Muscle of leg (tissue), 11 donors: ENCODE results near the gene CLCN4. TPM values are rescaled to one million over a fixed set of nuclear protein-coding genes. Genes with fewer than 3 reads are reported as not detected.

ENCODE experiments used
- DNase-seq: peaks from one replicate; pipeline ENCODE4 v3.0.0; 2013
- H3K27ac ChIP-seq: one replicate; pipeline ENCODE4 v1.5.1; 2013; ENCODE audit warnings: mild to moderate bottlenecking, low read length, control low read depth
- H3K27me3 ChIP-seq: one replicate; pipeline ENCODE4 v1.6.1; 2013; ENCODE audit warnings: low read length; ENCODE audit not compliant: control insufficient read depth, insufficient read depth
- H3K36me3 ChIP-seq: one replicate; pipeline ENCODE4 v1.6.1; 2013; ENCODE audit warnings: low read length; ENCODE audit not compliant: control insufficient read depth, insufficient read depth
- H3K4me1 ChIP-seq: one replicate; pipeline ENCODE4 v1.6.1; 2013; ENCODE audit warnings: low read length; ENCODE audit not compliant: control insufficient read depth, insufficient read depth
- H3K4me3 ChIP-seq: one replicate; pipeline ENCODE4 v1.5.1; 2013; ENCODE audit warnings: low read length, control low read depth
- H3K9me3 ChIP-seq: replicated peaks from 2 replicates; pipeline ENCODE4 v1.6.1; 2013; ENCODE audit warnings: low read depth, low read length; ENCODE audit not compliant: control insufficient read depth
- WGBS: methylation state at CpG from one replicate; pipeline ENCODE4 v1.1.5; 2013; ENCODE audit warnings: missing lambda C conversion rate; ENCODE audit not compliant: insufficient coverage; 5-methylcytosine and 5-hydroxymethylcytosine counted together
- polyA plus RNA-seq, 8 donors: library from polyadenylated mRNA; unstranded; fragments of 120-200 nt; gene quantifications; one replicate each; pipeline versions ENCODE4 v1.2.1 to v1.2.3, GENCODE V29; 2013; ENCODE audit warnings: inconsistent platforms in 1 of 8, low replicate concordance in 1 of 8; ENCODE audit not compliant: insufficient read length in 8 of 8, insufficient read depth in 1 of 8
- total RNA-seq: library from RNA; stranded (reverse); fragments of 120-200 nt; gene quantifications from one replicate; pipeline ENCODE4 v1.2.4, GENCODE V29; 2013

CLCN4 gene
- total and polyA plus RNA-seq, 9 donors, result 8.6 to 15.8 (median 12.9) TPM

GRCh38 chrX:10186355-10186754 lies 29.6 kb downstream of the CLCN4 start:
- no peak overlapping the region for H3K27ac ChIP-seq
- 71% methylated on average over 9 of the region's 9 CpGs for WGBS
- H3K36me3 ChIP-seq, result no peaks in the 10 kb centered on the region
- no peaks in the 10 kb centered on the region for H3K9me3 ChIP-seq
- peaks cover 31% of the 10 kb centered on the region for H3K27me3 ChIP-seq
- no peaks in the 10 kb centered on the region for H3K4me1 ChIP-seq
- DNase-seq, result no peak
- H3K4me3 ChIP-seq, result no peak overlapping the region

- Histone ChIP-seq H3K9me3 (no peaks in the 10 kb centered on the region), H3K4me3 (no peak overlapping the region), H3K27me3 (peaks cover 35% of the 10 kb centered on the region), H3K4me1 (no peaks in the 10 kb centered on the region), H3K36me3 (no peaks in the 10 kb centered on the region), H3K27ac (no peak overlapping the region)
- DNase-seq, result no peak
- WGBS, result 96% methylated on average over 7 of the region's 15 CpGs
These were observed 30.6 kb downstream of the CLCN4 start for GRCh38 chrX:10187421-10187820.

- DNase-seq, result peak; percentile 87
- H3K36me3 ChIP-seq, result no peaks in the 10 kb centered on the region
- H3K27ac ChIP-seq, result no peak overlapping the region
- H3K4me3 ChIP-seq, result no peak overlapping the region
- H3K27me3 ChIP-seq, result peaks cover 33% of the 10 kb centered on the region
- H3K9me3 ChIP-seq, result no peaks in the 10 kb centered on the region
- no peaks in the 10 kb centered on the region for H3K4me1 ChIP-seq
- WGBS, result 2% methylated on average over 6 of the region's 16 CpGs
These were observed 32.8 kb downstream of the CLCN4 start for GRCh38 chrX:10189317-10190268.

GRCh38 chrX:10190367-10190766 lies 33.6 kb downstream of the CLCN4 start:
- Histone ChIP-seq H3K27ac (no peak overlapping the region), H3K4me3 (no peak overlapping the region), H3K9me3 (no peaks in the 10 kb centered on the region), H3K4me1 (no peaks in the 10 kb centered on the region), H3K27me3 (peaks cover 35% of the 10 kb centered on the region), H3K36me3 (peaks cover 4% of the 10 kb centered on the region)
- peak; percentile 92 for DNase-seq
- no CpG with 5 or more reads among the region's 3 CpGs for WGBS

- Histone ChIP-seq H3K4me1 (peaks cover 5% of the 10 kb centered on the region), H3K27ac (no peak overlapping the region)
- no peak for DNase-seq
These were observed 36.8 kb downstream of the CLCN4 start for GRCh38 chrX:10193587-10193986.

GRCh38 chrX:10195425-10195824 lies 38.6 kb downstream of the CLCN4 start:
- no peak for DNase-seq
- H3K4me1 ChIP-seq, result peaks cover 5% of the 10 kb centered on the region
- peaks cover 4% of the 10 kb centered on the region for H3K36me3 ChIP-seq
- WGBS, result no CpG with 5 or more reads among the region's 4 CpGs
- no peak overlapping the region for H3K27ac ChIP-seq
- H3K9me3 ChIP-seq, result peaks cover 6% of the 10 kb centered on the region
- H3K4me3 ChIP-seq, result no peak overlapping the region
- H3K27me3 ChIP-seq, result peaks cover 22% of the 10 kb centered on the region

More at GRCh38 chrX:10193587-10193986, 36.8 kb downstream of the CLCN4 start:
- Histone ChIP-seq H3K4me3 (no peak overlapping the region), H3K27me3 (peaks cover 25% of the 10 kb centered on the region), H3K36me3 (peaks cover 4% of the 10 kb centered on the region), H3K9me3 (peaks cover 6% of the 10 kb centered on the region)

- no peak for DNase-seq
- H3K4me1 ChIP-seq, result peaks cover 5% of the 10 kb centered on the region
- H3K9me3 ChIP-seq, result peaks cover 6% of the 10 kb centered on the region
- peaks cover 4% of the 10 kb centered on the region for H3K36me3 ChIP-seq
- H3K27ac ChIP-seq, result no peak overlapping the region
- peaks cover 26% of the 10 kb centered on the region for H3K27me3 ChIP-seq
- no peak overlapping the region for H3K4me3 ChIP-seq
These were observed 39.2 kb downstream of the CLCN4 start for GRCh38 chrX:10195947-10196346.

- no peak overlapping the region for H3K27ac ChIP-seq
These were observed 40.8 kb downstream of the CLCN4 start for GRCh38 chrX:10197279-10198210.

GRCh38 chrX:10198254-10198653 lies 41.5 kb downstream of the CLCN4 start:
- Histone ChIP-seq H3K4me1 (peaks cover 5% of the 10 kb centered on the region), H3K27me3 (peaks cover 21% of the 10 kb centered on the region), H3K4me3 (no peak overlapping the region), H3K36me3 (peaks cover 4% of the 10 kb centered on the region), H3K9me3 (peaks cover 6% of the 10 kb centered on the region), H3K27ac (no peak overlapping the region)
- 73% methylated on average over 3 of the region's 5 CpGs for WGBS
- no peak for DNase-seq

More at GRCh38 chrX:10197279-10198210, 40.8 kb downstream of the CLCN4 start:
- Histone ChIP-seq H3K9me3 (peaks cover 6% of the 10 kb centered on the region), H3K4me3 (no peak overlapping the region), H3K36me3 (peaks cover 4% of the 10 kb centered on the region), H3K27me3 (peaks cover 24% of the 10 kb centered on the region), H3K4me1 (peaks cover 5% of the 10 kb centered on the region)
- peak; percentile 38 for DNase-seq
- WGBS, result 70% methylated on average over 13 of the region's 18 CpGs

GRCh38 chrX:10199212-10199611 lies 42.4 kb downstream of the CLCN4 start:
- H3K27me3 ChIP-seq, result peaks cover 24% of the 10 kb centered on the region
- peaks cover 4% of the 10 kb centered on the region for H3K36me3 ChIP-seq
- peaks cover 5% of the 10 kb centered on the region for H3K4me1 ChIP-seq
- H3K9me3 ChIP-seq, result peaks cover 6% of the 10 kb centered on the region
- H3K27ac ChIP-seq, result no peak overlapping the region
- 87% methylated on average over 5 of the region's 6 CpGs for WGBS
- peak; percentile 56 for DNase-seq
- H3K4me3 ChIP-seq, result no peak overlapping the region
